ENCODE measurements around the gene LRRC43.
"Not testable (repeated sequence)": the region's sequence is repeated elsewhere in the genome, so short reads cannot be mapped to it uniquely, and the experiment has no call there.

Gene LRRC43

DNA sequence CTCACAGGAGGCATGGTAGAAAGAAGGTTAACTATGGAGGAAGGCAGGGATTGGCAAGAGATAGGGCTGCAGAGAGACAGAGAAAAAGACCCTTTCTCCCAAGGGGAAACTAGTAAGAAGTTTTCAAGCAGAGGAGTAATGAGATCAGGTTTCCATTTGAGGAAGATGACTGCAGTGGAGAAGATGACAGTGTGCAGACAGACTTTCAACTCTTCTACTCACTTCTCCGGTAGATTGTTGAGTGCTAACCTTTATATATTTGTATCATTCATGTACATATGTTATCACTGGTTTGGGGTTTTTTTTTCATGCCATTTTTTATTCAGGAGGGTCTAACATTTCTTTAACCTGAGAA is 14.7 kb downstream of the LRRC43 start:
- DNase-seq: no peak

DNA sequence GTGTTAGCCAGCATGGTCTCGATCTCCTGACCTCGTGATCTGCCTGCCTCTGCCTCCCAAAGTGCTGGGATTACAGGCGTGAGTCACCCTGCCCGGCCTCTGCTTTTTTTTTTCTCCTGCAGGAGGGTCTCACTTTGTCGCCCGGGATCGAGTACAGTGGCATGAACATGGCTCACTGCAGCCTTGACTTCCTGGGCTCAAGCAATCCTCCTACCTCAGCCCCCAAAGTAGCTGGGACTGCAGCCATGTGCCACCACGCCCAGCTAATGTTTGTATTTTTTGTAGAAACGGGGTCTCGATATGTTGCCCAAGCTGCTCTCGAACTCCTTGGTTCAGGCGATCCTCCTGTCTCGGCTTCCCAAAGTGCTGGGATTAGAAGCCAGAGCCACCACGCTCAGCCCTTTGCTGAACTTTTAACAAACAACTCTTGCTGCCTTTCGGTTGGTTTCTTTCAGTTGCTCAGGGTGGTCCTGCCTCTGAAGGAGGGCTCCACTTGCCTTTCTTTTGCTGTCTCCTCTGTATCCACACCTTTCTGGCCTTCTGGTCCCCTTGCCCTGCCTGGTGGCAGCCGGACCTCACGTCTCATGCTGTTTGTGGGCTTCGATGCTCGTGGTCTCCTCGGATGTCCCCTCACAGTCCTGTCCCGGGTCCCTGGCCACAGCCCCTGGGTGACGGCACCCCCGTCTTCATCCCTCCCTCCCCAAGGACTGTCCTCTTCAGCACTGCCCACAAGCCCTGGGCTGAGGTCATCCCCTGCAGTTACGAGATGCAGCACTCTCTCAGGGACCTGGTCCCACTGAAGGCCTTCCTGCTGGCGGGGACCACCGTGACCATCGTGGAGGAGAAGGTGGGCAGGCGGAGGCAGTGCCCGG is 16.8 kb downstream of the LRRC43 start:
- DNase-seq: no peak

DNA sequence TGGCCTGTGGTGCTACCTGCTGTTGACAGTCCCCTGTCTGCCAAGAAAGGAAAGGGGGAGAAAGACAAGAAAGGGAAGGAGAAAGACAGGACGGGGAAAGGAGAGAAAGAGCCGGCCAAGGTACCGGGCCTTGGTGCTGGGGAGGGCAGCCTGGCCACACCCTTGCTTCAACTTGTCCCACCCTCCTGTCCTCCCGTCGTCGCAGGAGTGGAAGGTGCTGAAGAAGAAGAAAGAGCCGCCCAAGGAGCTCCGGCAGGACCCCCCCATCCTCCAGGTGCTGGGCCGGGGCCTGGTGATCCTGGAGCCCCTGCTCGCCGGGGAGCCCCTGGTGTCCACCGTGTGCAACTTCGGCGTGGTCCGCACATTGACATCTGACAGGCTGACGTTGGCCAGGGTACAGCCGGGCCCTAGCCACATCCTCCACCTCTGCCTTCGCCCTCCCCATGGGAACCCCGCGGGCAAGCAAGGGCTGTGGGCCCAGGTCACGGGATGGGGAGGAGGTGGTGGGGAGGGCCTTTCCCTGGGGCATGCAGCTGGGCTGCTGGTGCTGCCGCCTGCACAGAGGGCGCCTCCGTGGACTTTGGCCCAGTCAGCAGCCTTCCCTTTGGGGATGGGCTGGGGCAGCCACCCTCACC is 17.7 kb downstream of the LRRC43 start:
- DNase-seq: no peak

DNA sequence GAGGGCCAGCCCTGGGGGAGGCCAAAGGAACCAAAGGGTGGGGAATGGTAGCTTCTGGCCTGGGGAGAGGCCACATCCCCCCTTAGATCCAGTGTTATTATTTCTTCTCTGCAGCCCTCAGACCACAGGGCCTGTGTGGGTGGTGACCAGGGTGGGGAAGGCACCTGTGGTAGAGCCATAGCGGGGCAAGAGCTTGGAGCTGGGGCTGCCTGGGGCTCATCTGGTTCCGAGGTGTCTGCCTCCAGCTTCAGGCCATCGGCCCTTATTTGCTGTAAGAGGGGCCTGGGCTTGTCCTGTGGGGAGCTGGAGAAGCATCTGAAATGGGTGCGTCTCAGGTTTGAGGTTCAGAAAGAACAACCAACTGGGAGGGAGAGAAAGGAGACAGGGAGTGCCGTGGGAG is 18.5 kb downstream of the LRRC43 start:
- no peak for DNase-seq

DNA sequence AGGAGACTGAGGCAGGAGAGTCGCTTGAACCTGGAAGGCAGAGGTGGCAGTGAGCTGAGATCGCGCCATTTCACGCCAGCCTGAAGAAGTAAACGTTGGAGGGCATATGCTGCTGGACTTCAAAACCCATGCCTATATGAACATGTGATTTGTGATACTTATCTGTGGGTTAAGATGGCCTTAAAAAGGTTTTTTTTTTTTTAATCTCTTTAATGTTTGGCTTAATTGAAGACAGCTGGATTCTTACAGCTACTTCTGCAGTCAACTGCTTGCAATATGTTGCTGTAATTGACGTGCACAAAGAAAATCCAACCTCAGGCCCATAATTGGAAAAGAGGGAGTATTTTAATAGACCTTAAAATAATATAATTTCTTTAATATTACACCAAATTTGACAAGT is 19.1 kb downstream of the LRRC43 start:
- no peak for DNase-seq

DNA sequence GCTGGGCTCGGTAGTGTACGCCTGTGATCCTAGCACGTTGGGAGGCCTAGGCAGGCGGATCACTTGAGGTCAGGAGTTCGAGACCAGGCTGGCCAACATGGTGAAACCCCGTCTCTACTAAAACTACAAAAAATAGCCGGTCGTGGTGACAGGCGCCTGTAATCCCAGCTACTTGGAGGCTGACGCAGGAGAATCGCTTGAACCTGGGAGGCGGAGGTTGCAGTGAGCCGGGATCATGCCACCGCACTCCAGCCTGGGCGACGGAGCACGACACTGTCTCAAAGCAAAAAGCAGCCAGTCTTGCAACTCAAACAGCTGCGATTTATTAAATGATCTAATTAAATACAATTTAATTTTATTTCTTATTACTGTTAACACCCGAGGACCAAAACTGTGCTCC is 19.9 kb downstream of the LRRC43 start:
- DNase-seq: not testable (repeated sequence)

DNA sequence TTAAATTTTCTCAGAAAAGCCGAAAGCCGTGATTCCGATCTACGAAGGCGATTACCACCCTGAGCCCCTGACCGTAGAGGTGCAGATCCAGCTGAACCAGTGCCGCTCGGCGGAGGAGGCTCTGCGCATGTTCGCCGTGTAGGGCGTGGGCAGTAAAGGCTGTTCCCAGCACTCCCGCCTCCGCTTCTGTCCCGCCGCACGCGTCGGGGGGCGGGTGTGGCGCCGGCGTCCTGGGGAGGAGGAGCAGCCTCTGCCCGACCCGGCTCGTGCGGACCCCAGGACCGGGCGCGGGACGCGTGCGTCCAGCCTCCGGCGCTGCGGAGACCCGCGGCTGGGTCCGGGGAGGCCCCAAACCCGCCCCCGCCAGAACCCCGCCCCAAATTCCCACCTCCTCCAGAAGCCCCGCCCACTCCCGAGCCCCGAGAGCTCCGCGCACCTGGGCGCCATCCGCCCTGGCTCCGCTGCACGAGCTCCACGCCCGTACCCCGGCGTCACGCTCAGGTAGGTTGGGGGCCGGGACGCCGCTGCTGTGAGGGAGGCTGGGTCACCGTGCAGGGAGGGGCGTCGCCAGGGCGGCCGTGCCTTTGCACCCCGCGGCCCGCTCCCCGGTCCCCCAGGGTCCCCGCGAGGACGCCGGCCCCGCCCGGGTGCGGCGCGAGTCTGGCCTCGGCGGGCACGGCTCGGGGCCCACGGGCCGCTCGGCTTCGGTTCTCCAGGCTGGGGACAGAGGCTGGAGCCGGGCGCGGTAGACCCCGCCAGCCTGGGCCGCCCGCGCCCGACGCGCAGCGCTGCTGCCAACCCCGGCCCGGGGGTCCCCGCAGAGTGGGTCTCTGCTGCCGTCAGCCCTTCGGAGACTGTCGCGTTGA is 20.6 kb downstream of the LRRC43 start, which contains the start of gene B3GNT4:
Gene B3GNT4 (plus strand): TSS at position 409 of the 866 bp plus-strand sequence. CDS start 910 bp downstream, outside the sequence.
- peak; percentile 82 for DNase-seq

DNA sequence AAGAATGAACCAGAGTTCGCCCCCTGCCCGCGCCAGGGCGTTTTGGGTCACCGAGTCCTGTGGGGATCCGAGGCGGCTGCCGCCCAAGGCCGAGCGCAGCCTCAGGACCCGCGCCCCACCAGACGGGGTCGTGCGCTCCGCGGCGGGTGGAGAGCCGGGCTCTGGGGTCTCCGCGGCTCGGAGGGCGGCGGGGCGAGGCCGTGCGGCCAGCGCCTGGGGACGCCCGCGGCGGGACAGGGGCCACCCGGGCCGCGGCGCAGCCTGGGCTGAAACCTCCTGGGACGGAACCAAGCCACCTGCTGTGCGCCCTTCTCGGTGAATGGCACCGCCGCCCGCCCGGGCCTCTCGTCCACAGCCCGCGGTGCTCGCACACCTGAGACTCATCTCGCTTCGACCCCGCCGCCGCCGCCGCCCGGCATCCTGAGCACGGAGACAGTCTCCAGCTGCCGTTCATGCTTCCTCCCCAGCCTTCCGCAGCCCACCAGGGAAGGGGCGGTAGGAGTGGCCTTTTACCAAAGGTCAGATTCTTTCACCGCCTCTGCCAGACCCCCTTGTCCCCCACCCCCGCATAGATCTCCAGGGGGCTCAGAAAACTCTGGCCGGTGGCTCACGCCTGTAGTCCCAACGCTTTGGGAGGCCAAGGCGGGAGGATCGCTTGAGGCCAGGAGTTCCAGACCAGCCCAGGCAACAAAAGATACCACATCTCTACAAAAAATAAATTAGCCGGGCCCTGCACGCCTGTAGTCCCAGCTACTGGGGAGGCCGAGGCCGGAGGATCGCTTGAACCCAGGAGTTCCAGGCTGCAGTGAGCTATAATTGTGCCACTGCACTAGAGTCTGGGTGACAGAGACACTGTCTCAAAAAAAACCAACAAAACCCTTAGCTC is 21.5 kb downstream of the LRRC43 start:
- peak; percentile 29 for DNase-seq

DNA sequence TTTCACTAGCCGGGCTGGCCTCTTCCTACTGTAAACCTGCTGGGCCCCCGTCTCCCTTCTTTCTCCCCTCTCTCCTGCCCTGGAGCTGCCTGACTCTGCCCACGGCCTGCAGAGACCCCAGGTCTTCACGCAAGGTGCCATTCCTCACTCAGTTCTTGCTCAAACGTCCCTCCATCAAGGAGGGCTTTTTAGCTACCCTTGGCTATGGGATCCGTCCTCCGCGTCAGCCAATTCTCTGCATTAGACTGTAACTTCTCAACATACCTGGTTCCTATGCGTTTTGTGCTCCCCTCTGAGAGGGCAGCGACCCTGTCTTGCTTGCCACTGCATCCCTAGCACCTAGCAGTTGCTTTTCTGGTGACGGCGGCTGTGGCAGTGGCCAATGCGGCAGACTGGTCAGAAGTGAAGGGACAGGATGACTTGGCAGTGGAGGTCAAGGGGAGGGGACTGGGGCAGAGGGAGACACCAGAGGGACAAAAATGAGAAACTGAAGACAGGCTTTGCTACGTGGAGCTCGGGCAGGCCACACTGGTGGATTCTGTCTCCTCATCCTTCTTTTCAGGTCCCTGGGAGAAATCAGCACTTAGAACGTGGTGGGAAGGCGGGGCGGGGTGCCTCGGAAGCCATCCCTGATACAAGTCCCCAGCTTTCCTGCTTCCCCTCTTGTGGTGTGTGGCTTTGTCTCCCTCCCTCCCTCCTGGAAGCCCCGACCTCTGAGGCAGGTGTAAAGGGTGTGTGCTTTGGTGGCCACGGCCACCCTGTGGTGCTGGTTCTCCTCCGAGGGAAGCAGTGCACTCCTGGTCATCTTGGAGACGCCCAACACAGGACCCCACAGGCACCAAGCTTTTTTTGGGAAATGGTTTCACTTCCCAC is 22.4 kb downstream of the LRRC43 start:
- no peak for DNase-seq

DNA sequence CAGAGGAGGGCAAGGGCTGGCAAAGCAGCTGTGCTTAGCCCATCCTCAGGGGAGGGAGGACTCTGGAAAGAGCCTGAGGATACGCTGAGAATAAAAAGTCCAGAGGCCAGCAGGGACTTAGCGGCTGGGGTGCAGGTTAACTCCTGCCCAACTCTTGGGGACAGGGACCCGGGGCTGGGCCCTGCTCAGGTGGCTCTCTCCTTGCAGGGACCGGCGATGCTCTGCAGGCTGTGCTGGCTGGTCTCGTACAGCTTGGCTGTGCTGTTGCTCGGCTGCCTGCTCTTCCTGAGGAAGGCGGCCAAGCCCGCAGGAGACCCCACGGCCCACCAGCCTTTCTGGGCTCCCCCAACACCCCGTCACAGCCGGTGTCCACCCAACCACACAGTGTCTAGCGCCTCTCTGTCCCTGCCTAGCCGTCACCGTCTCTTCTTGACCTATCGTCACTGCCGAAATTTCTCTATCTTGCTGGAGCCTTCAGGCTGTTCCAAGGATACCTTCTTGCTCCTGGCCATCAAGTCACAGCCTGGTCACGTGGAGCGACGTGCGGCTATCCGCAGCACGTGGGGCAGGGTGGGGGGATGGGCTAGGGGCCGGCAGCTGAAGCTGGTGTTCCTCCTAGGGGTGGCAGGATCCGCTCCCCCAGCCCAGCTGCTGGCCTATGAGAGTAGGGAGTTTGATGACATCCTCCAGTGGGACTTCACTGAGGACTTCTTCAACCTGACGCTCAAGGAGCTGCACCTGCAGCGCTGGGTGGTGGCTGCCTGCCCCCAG is 23.4 kb downstream of the LRRC43 start:
- DNase-seq: no peak

DNA sequence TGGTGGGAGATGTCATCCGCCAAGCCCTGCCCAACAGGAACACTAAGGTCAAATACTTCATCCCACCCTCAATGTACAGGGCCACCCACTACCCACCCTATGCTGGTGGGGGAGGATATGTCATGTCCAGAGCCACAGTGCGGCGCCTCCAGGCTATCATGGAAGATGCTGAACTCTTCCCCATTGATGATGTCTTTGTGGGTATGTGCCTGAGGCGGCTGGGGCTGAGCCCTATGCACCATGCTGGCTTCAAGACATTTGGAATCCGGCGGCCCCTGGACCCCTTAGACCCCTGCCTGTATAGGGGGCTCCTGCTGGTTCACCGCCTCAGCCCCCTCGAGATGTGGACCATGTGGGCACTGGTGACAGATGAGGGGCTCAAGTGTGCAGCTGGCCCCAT is 24.1 kb downstream of the LRRC43 start:
- DNase-seq: no peak

DNA sequence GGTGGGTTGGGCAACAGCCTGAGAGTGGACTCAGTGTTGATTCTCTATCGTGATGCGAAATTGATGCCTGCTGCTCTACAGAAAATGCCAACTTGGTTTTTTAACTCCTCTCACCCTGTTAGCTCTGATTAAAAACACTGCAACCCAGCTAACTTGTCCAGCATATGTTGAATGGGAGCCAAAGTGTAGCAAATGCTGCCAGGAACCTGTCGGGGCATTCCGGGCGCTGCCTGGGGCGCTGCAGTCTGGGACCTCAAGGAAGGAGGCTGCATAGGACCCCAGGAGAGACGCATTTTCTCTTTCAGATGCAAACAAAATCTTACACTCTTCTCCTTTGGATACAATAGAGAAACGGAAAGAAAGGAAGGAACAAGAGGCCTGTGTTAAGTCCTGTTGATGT is 24.5 kb downstream of the LRRC43 start:
- DNase-seq: no peak

DNA sequence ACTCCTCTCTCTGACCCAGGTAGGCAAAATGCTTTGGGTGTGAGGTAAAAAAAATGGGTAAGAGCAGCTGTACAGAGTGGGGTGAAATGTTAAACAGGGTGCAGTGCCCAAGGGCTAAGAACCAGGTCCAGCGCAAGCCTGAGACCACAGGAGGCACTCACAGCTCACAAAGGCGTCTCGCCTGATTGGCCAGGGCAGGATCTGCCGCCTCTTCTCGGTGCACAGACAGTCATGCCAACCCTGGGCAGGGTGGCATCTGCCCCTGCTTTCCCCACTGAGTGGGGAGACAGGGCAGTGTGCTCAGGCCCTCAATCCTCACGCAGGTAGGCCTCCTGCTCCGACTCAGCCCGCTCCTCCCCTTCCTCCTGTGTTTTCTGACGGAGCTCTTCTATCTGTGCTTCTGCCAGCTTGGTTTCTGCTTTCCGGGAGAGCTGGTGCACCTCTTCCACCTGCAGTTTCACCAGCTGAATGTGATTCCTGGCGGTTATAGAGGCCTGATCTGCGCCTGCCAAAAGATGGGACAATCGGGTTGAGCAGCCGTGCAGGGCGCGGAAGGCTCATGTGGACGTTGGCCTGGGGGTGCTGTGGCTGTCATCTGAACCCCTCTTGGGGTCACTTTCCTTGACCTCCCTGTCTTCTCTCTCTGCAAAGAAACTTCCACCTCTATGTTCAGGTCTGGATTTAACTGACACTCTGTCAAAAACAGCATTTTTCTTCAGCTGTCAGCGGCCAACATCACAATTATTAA is 25.3 kb downstream of the LRRC43 start:
- no peak for DNase-seq

DNA sequence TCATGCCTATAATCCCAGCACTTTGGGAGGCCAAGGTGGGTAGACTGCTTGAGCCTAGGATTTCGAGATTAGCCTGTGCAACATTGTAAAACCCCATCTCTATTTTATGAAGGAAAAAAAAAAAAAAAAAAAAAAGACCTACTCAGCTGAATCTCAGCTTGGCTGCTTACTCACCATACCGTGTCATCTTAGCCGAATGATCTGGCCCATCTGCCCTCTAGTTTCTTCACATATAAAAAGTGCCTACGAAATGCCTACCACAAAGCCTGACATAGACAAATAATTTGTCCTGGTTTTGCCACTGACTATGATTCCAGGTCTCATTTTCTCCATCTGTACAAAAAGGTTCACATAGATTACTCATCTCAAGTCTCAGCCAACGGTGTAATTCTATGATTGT is 32.8 kb downstream of the LRRC43 start:
- no peak for DNase-seq

DNA sequence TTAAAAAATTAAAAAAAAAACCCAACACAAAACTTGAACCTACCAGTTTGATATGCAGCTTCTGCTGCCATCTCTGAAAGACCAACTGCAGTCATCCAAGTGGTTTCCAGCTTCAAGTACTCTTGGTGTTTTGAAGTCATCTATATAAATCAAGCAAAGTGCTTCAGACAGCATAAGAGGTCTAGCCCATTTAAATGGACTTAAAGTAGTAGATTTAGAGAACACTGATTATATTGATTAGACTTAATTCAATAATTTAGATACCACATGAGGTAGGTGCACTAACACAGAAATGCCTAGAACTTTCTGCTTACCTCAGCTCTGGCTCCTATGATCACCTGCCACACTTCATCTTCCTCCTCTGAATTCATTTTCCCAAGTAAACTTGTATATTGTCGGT is 33.5 kb downstream of the LRRC43 start:
- DNase-seq: no peak

DNA sequence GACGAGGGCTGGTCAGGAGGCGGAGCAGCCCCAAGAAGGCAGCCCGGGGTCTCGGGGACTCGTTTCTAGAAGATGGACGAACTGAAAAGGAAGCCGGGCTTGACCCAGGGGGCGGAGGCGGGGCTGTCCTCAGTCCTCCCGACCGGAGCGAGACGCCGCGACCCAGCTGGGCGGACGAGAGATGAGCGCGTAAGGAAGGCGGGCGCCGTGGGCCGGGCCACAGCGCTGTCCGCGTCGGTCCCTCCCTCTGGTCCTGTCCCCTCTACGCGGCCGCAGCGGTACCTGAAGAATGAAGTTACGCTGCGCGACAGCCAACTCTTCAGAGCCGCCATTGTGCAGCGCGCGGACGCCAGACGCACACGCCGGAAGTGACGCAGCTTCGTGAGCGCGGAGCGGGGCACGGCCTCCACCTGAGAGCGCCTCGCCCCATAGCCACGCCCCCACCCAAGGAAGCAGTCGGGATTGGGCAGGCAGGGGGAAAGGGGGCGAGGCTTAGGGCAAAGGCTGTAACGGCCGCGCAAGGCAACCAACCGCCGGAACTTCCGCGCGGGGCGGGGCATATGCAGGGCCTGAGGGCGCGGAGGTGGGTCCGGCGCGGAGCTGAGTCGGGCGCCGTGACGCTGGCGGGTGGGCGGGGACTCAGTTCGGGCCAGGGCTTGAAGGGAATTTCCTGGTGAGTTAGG is 42.9 kb downstream of the LRRC43 start, which contains the start of gene DIABLO:
Gene DIABLO (minus strand): TSS at position 370 of the 683 bp plus-strand sequence. CDS start 38 bp downstream, at position 332.
- DNase-seq: peak; percentile 100

DNA sequence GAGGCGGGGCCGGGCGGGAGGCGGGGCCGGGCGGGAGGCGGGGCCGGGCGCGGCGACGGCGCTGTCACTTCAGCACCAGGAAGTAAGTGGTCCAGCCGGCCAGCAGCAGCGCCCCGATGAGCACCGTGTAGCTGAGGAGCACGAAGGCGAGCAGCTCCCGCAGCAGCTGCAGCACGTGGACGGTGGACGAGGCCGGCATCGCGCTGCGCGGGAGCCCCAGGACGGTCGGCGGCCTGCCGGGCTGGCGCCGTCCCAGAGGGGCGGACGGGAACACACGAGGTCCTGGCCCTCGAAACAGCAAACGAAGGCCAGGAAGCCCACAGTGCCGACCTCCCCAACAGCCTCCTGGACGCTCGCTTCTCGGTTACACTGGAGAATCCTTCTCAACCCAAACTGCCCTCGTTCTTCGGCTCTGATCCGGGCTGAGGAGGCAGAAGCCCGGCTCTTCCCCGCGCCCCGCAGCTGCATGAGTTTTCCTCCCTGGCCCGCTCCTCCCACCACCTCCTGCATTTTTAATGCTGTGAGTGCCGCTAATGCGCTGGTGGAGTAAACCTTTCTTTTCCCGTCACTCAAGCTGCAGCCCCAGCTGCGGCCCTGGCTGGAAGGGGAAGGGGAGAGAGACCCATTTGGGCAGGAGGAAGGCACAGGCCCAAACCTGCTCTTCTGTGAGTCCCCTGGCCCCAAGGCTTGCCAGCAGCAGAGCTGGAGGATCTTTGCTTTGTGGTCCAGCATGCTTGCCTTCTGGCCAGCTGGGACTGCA is 43.6 kb downstream of the LRRC43 start:
- DNase-seq: no peak

DNA sequence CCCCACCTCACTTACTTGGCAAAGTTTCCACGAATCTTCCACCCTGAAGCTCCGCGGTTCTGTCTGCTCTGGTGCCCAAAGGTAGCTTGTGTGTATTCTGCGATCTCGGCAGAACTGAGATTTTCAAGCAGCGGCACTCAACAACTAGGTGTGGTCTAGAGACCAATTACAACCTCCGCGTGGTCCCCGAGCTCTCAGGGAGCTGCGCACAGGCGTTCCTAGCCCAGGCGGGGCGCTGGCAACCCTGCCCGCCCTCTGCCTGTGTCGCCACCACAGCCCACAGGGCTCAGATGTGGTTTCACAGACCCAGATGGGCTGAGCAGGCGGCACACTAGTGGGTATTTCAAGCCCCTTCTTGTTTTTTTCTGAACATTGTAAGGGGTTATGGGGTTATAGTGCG is 44.4 kb downstream of the LRRC43 start:
- DNase-seq: peak; percentile 28

Data from stimulated activated CD4-positive, alpha-beta T cell treated with anti-CD3 and anti-CD28 coated beads, Interleukin-15, amount 100 ng/mL, for 24 hours (primary cell).